ENCODE results near the gene SNTG2.
"Not testable (repeated sequence)": the region's sequence is repeated elsewhere in the genome, so short reads cannot be mapped to it uniquely, and the experiment has no call there.

SNTG2 gene

DNA sequence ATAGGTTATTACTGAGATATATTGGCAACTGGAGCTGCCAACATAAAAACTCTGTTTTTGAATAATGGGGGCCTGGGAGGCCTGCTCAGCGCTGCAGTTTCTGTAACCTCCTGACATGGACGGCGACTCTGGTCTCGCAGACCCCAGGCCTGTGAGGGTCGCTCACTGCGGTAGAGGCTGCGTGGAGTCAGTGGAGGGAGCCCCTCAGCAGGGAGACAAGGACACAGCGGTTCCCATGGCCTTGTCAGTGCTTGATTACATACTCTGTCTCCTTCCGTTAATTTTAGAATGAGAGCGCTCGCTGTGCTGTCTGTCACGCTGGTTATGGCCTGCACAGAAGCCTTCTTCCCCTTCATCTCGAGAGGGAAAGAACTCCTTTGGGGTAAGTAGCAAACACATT lies 463.5 kb downstream of the SNTG2 start:
- H3K4me1 Mint-ChIP-seq, result no peaks in the 10 kb centered on the region
- peak overlapping the region in 1 of 3 experiments; percentile 58 for H3K27ac Mint-ChIP-seq
- no peak overlapping the region for H3K4me3 Mint-ChIP-seq
- H3K27me3 Mint-ChIP-seq (ENCODE audit: low read depth), result peaks cover 12% of the 10 kb centered on the region
- no peaks in the 10 kb centered on the region for H3K36me3 Mint-ChIP-seq (ENCODE audit: low read depth)
- H3K9me3 Mint-ChIP-seq, result no peaks in the 10 kb centered on the region
- TF ChIP-seq, protein P1, sequence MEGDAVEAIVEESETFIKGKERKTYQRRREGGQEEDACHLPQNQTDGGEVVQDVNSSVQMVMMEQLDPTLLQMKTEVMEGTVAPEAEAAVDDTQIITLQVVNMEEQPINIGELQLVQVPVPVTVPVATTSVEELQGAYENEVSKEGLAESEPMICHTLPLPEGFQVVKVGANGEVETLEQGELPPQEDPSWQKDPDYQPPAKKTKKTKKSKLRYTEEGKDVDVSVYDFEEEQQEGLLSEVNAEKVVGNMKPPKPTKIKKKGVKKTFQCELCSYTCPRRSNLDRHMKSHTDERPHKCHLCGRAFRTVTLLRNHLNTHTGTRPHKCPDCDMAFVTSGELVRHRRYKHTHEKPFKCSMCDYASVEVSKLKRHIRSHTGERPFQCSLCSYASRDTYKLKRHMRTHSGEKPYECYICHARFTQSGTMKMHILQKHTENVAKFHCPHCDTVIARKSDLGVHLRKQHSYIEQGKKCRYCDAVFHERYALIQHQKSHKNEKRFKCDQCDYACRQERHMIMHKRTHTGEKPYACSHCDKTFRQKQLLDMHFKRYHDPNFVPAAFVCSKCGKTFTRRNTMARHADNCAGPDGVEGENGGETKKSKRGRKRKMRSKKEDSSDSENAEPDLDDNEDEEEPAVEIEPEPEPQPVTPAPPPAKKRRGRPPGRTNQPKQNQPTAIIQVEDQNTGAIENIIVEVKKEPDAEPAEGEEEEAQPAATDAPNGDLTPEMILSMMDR (IDR thresholded peaks at IDR 0.05; ENCODE audit: unreplicated experiment in 3 of 3), result no peak

DNA sequence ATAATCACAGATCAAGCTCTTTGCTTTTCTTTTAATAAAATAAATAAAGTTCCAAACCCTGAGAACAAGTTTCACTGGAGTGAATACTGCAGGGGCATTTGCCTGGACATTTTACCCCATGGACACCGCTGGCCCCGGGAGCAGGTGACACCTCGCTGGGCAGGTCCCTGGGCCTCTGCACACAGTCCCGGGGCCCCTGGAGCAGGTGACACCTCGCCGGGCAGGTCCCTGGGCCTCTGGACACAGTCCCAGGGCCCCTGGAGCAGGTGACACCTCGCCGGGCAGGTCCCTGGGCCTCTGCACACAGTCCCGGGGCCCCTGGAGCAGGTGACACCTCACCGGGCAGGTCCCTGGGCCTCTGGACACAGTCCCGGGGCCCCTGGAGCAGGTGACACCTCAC lies 464.3 kb downstream of the SNTG2 start:
- not testable (repeated sequence) for H3K4me1 Mint-ChIP-seq

DNA sequence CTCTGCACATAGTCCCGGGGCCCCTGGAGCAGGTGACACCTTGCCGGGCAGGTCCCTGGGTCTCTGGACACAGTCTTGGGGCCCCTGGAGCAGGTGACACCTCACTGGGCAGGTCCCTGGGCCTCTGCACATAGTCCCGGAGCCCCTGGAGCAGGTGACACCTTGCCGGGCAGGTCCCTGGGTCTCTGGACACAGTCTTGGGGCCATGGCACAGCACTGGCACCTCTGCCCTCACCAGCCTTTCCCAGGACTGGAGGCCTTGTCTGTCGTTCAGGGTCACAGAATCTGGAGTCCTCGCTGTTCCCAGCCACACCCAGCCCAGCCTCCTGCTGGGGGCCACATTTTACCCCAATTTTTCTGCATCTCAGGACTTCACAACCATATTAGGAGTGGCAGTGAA lies 464.9 kb downstream of the SNTG2 start:
- TF ChIP-seq, protein P1 (IDR thresholded peaks at IDR 0.05; ENCODE audit: unreplicated experiment in 3 of 3), result no peak
- Mint-ChIP-seq H3K4me1 (no peaks in the 10 kb centered on the region), H3K27me3 (ENCODE audit: low read depth) (peaks cover 17% of the 10 kb centered on the region)

More for the DNA sequence above, 464.3 kb downstream of the SNTG2 start:
- not testable (repeated sequence) for H3K9me3 Mint-ChIP-seq; H3K4me3 Mint-ChIP-seq; H3K27ac Mint-ChIP-seq; H3K36me3 Mint-ChIP-seq (ENCODE audit: low read depth)
- peaks cover 17% of the 10 kb centered on the region for H3K27me3 Mint-ChIP-seq (ENCODE audit: low read depth)

More for the DNA sequence above, 464.9 kb downstream of the SNTG2 start:
- H3K27ac Mint-ChIP-seq, result no peak overlapping the region
- H3K36me3 Mint-ChIP-seq (ENCODE audit: low read depth), result no peaks in the 10 kb centered on the region
- H3K4me3 Mint-ChIP-seq, result no peak overlapping the region
- H3K9me3 Mint-ChIP-seq, result no peaks in the 10 kb centered on the region

All from nephron (organoid).